NCI-H1417 treated with DMSO at 0.1 percent for 48 hours (cell line): ENCODE data around the gene PLPP3.

ENCODE experiments used
- DNase-seq: peaks from one replicate; lab custom pipeline; 2025; lab: John Stamatoyannopoulos, UW

Gene PLPP3

DNA sequence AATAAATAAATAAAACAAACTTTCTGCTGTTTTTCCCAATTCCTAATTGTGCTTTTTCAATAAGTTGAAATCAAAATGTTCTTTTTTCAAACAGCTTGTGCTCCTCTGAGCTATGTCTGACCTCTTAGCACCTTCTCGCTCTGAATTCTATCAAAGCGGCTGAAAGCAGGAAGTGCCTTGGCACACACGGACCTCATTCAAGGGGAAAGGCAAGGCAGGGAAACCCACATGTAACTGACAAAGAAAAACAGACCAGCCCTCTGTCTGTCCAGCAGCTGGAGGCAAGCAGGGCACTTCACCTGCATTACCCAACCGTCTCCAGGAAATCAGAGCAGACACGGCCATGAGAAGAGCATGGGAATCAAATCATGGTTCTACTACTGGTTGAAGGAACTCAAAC is 56.7 kb downstream of the PLPP3 start:
- DNase-seq, result no peak

- DNase-seq, result no peak
Observed at GRCh38 chr1:56520016-56520601, 59.3 kb downstream of the PLPP3 start.

GRCh38 chr1:56517404-56518130 is 61.8 kb downstream of the PLPP3 start:
- no peak for DNase-seq

DNA sequence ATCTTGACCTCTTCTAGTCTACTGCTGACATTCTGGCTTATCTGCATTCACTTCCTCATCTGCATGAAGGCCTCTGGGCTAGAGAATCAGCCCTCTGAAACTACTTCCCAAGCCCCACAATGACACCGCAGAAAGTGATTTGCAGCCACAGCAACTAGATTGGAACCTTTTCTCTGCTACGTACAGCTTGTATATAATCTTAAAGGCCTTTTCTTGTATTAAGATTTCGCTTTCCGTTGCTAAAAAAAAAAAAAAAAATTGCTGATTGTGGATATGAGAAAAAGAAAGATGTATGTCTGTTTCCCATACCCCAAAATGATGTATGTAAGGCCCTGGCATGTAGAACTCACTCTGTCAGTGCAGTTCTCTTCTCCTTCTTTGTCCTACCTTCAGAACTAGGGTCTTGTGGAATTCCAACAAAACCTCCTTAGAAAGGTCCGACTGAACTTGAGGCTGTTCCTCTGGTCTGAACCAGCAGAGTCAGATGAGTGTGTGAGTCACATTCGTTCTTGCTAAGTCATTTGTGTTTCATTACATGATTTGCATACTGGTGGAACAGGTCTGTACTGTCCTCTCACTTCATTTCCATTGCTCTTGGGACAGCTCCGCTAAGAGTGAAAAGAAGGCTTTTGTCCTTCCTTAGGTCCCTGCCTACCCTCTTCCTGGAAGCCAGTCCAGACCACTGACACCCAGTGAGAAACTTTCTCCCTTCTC is 62.7 kb downstream of the PLPP3 start:
- DNase-seq, result no peak

GRCh38 chr1:56515898-56516538 is 63.3 kb downstream of the PLPP3 start:
- no peak for DNase-seq

DNA sequence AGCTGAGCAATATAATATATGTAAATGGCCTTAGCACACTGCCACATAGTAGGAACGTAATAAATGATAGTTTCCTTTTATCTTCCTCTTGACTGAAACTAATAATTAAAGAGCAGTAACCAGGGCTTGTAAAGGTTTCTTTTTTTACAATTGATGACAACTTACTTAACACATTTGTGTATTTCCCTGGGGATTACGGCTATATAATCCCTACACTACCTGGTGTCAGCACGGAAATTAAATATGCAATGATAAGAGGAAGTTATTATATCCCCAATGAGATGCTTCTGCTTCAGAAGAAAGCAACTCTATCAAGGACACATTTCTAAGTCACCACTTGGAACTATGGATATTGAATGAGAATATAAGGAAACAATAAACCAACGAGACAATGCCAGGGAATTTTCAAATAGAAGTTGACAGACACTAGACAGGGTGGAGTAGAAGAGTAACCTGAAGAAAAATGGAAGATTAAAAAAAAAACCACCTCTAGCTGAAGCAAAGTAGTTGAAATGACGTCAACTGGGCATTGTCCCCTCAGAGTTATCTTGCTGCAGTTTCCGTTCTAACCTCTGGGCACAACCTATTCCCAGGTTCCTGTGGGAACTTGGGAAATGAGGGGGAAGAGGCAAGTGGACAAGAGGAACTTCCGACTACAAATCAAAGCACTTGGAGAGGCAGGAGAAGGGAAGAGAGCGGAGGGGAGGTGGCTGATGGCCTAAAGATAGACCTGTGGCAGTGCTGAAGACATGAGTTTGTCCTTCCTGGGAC is 66.5 kb downstream of the PLPP3 start:
- DNase-seq, result no peak

- no peak for DNase-seq
Observed at GRCh38 chr1:56511766-56512165, 67.6 kb downstream of the PLPP3 start.

DNA sequence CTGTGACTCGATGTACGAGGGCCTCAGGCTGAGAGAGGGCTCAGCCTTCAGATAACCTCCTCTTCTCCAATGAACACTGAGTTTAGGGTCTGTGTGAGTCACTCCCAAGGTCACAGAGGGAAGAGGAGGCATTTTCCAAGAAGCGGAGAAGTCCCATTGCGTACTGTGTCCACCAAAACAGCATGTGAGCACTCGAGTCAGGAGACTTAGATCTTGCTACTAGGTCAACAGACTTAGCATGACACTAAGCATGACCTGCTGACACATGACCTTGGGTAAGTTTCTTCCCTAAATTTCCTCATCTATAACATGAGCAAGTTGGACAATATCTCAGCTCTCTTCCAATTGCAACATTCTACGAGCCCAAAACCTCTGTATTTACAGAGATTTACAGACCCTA is 68.0 kb downstream of the PLPP3 start:
- DNase-seq, result no peak

DNA sequence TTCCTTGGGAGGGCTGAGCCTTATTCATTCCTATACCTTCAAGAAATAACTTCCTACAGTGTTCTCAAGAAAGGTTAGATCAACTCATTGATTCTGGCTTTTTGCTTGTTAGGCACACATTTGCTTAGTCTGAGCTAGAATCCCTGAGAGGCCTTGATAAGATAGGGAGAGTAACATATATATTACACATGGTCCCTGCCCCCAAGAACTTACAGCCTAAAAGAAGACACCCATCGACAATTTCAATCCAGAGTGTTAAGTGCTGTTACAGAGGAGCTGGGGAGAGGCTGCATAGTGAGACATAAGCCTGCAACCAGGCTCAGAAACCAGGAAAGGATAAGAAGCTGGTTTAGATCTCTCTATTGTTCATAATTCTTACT is 68.7 kb downstream of the PLPP3 start:
- no peak for DNase-seq

DNA sequence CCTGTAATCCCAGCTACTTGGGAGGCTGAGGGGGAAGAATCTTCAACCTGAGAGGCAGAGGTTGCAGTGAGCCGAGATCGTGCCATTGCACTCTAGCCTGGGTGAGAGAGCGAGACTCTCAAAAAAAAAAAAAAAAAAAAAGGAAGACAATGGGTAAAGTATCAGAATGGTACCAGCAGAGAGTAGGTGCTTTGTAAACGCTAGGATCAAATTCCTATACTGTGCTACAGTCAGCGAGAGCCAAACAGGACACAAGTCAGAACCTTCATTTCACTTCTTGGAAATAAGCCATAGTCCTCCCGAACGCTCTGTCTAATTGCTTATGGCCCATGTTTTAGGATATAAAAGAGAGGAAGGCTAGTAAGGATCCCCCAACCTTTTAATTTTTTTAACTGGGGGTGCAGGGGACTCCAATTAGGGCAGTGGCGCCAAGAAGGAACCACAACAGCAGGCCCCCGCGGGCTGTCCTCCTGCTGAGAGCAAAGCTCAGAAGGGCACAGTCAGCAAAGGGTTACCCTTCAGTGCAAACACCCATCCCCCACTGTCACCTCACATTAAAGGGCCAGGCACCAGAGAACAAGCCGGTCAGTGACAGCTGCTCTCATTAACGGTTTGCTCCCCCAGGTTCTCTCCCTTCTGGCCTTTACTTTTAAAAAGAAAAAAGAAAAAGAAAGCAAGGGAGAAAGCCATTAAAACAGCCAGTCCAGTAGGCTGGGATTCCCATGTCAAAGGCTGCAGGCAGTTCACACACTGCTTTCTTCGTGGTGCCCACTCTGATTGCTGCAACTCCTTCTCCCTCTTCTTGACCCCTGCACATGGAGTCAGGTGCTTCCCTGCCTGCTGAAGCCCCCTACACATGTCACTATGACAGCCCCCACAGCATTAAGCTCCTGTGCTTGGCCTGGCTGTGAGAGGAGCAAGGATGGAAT is 69.4 kb downstream of the PLPP3 start:
- no peak for DNase-seq

DNA sequence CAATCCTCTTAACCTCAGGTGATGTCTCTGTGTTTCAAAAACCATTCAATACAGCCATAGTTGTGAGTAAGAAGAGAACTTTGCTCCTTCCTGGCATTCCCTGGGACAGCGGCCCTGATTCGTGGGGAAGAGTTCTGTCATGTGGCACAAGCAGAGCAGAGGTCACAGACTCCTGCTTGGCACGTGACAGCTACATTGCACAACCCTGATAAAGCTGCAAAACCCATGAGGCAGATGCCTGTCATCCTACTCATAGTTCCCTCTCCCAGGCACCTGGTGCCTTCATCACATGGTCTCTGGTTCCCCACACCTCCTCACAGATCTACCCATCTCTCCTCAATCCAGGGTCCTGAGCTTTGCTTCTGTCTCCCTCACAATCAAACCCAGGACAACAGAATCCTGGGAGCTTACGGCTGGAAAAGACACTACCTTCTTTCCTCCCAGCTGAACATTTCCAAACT is 70.8 kb downstream of the PLPP3 start:
- DNase-seq, result no peak

- DNase-seq, result no peak
Observed at GRCh38 chr1:56507925-56508522, 71.3 kb downstream of the PLPP3 start.

DNA sequence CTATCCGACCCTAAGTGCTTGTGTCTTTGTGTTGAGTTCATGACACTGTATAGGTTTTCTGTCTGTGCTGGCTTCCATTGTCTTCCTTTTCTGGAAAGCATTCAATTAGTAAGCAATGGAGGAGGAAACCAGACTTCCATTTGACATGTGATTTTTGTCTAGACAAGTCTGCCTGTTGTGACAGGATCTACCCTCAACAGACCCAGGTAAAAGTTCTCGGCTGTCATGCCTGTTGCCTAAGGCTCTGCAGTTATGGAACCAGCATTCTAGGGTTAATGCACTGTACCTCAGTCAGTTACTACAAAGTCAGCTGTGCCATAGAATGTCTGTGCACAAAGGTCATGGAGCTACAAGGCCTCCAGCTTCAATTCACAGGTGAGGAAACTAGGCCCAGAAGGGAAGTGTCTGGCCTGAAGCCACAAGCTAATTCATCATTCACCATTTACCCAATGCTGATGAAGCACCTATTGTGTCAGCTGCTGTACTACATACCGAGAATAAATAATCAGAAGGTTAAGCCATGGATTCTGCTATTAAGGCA is 72.3 kb downstream of the PLPP3 start:
- no peak for DNase-seq

- no peak for DNase-seq
Observed at GRCh38 chr1:56505792-56506743, 73.3 kb downstream of the PLPP3 start.

GRCh38 chr1:56502700-56503245 is 76.6 kb downstream of the PLPP3 start:
- DNase-seq, result no peak

GRCh38 chr1:56501888-56502287 is 77.5 kb downstream of the PLPP3 start:
- no peak for DNase-seq

DNA sequence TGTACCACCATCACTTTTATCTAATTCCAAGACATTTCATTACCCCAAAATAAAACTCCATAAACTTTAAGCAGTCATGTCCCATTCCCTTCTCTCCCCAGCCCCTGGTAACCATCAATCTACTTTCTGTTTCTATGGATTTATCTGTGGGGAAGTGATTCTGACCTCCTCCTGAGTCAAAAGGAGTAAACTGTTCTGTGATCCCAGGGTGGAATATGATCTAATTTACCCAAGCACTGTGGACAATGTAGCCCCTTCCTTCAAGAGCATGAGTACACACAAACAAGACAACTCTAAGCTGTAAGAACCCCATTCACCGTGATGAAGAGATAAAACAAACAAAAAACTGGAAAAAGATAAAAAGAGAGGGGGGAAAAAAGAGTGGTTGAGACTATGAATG is 77.9 kb downstream of the PLPP3 start:
- DNase-seq, result no peak
